ENCODE data around the gene C3orf80.

DNA sequence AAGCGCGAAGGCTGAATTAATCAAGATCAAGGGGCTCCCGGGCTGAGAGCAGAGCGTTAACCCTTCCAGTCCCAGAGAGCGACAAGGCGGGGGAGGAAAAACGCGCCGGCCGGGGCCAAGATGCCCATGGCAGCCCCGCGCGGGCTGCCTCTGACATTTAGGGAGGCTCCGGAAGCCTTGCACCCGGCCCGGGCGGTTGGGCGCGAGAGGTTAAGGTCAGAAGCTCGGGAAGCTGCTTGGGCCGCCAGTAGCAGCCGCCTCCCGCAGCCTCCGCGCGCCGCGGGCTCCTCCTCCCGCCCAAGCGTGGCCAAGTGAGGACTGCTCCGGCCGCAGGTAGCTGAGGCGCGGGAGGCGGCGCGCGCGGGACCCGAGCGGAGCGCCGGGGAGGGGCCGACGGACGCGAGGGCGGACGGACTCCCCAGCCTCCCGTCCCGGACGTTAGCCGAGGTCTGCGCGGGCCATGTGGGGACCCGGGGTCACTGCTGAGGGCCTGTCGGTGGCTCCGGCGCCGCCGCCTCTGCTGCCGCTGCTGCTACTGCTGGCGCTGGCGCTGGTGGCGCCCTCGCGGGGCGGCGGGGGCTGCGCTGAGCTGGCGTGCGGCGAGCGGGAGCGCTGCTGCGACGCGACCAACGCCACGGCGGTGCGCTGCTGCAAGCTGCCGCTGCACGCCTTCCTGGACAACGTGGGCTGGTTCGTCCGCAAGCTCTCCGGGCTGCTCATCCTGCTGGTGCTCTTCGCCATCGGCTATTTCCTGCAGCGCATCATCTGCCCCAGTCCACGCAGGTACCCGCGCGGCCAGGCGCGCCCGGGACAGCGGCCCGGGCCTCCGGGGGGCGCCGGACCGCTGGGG lies at the start of gene C3orf80:
- no peak for TF ChIP-seq POLR2A (IDR thresholded peaks at IDR 0.05; ENCODE audit: extremely low read depth, insufficient read length)
- TF ChIP-seq, protein P1, sequence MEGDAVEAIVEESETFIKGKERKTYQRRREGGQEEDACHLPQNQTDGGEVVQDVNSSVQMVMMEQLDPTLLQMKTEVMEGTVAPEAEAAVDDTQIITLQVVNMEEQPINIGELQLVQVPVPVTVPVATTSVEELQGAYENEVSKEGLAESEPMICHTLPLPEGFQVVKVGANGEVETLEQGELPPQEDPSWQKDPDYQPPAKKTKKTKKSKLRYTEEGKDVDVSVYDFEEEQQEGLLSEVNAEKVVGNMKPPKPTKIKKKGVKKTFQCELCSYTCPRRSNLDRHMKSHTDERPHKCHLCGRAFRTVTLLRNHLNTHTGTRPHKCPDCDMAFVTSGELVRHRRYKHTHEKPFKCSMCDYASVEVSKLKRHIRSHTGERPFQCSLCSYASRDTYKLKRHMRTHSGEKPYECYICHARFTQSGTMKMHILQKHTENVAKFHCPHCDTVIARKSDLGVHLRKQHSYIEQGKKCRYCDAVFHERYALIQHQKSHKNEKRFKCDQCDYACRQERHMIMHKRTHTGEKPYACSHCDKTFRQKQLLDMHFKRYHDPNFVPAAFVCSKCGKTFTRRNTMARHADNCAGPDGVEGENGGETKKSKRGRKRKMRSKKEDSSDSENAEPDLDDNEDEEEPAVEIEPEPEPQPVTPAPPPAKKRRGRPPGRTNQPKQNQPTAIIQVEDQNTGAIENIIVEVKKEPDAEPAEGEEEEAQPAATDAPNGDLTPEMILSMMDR (IDR thresholded peaks at IDR 0.05; ENCODE audit: low read depth, low read length) = no peak
